Gastrocnemius medialis (tissue), 4 donors: ENCODE data around the gene ORC3. TPM values are rescaled to one million over a fixed set of nuclear protein-coding genes. Genes with fewer than 3 reads are reported as not detected.

Source experiments
- ATAC-seq, 2 donors: fragments of 150-250 bp; one replicate each; pipeline ENCODE4 v1.9.1; 2016
- DNase-seq, 2 donors: peaks; one replicate each; pipeline ENCODE4 v3.0.0-alpha.2; 2019
- H3K27ac ChIP-seq, 4 donors: fragments of 200-600 bp; sonication (generic); 1 replicate in 1 of 4; 2 replicates in 3 of 4; pipeline ENCODE4 v1.5.1; 2016 to 2018; ENCODE audit warnings: mild to moderate bottlenecking in 2 of 4, moderate library complexity in 1 of 4
- H3K27me3 ChIP-seq, 3 donors: fragments of 200-600 bp; sonication (generic) in 2 of 3; 1 replicate in 1 of 3; 2 replicates in 2 of 3; pipeline versions ENCODE4 v1.5.1 to v1.6.0; 2016 to 2019; ENCODE audit warnings: mild to moderate bottlenecking in 1 of 3, moderate library complexity in 1 of 3
- H3K36me3 ChIP-seq, 2 donors: fragments of 200-600 bp; sonication (generic) in 1 of 2; one replicate each; pipeline ENCODE4 v1.5.1; 2017 to 2018
- H3K4me1 ChIP-seq, 2 donors: fragments of 200-600 bp; sonication (generic) in 1 of 2; one replicate each; pipeline ENCODE4 v1.5.1; 2016 to 2017; ENCODE audit warnings: mild to moderate bottlenecking in 2 of 2
- H3K4me3 ChIP-seq, 4 donors: fragments of 200-600 bp; sonication (generic) in 3 of 4; 1 replicate in 1 of 4; 2 replicates in 3 of 4; pipeline ENCODE4 v1.5.1; 2016 to 2019; ENCODE audit warnings: mild to moderate bottlenecking in 2 of 4
- H3K9me3 ChIP-seq, 3 donors: fragments of 200-600 bp; sonication (generic) in 2 of 3; 1 replicate in 1 of 3; 2 replicates in 2 of 3; pipeline ENCODE4 v1.5.1; 2016 to 2019
- CTCF ChIP-seq, 5 experiments: fragments of 450-650 bp in 3 of 5; fragments of 200-600 bp in 2 of 5; sonication (generic) in 2 of 5; IDR thresholded peaks in 4 of 5; conservative IDR thresholded peaks in 1 of 5; 1 replicate in 4 of 5; 2 replicates in 1 of 5; pipeline ENCODE4 v1.5.1; 2016 to 2019; ENCODE audit warnings: antibody characterized with exemption in 5 of 5, mild to moderate bottlenecking in 3 of 5, moderate library complexity in 3 of 5
- POLR2A ChIP-seq, 2 donors: fragments of 450-650 bp; IDR thresholded peaks; one replicate each; pipeline ENCODE4 v1.6.1; 2017; ENCODE audit warnings: antibody characterized with exemption in 2 of 2, mild to moderate bottlenecking in 2 of 2, moderate library complexity in 2 of 2
- in situ Hi-C, 4 donors: fragments of 200-750 bp; cut with MboI; loops; one replicate each; pipeline versions ENCODE4 v1.15.0 to v1.8.0; 2017; ENCODE audit warnings: low sequenced_read_pairs in 4 of 4
- intact Hi-C: fragments of 100-400 bp; cut with DNase I; formaldehyde crosslinking; loops from one replicate; pipeline ENCODE4 v1.15.1; 2023; ENCODE audit warnings: low total_unique reads
- total RNA-seq, 4 donors: library from RNA; depleted of rRNA; stranded (reverse); fragments of >200 nt; gene quantifications; one replicate each; pipeline versions ENCODE4 v1.1.0 to v1.2.3, GENCODE V29; 2016

ORC3 gene
- total RNA-seq, 4 donors from 2014 or later, result 18.6 to 28.5 (median 22.6) TPM

GRCh38 chr6:87697581-87698546 lies 107.9 kb downstream of the ORC3 start:
- no peaks in the 10 kb centered on the region for H3K9me3 ChIP-seq
- no peaks in the 10 kb centered on the region for H3K27me3 ChIP-seq
- in situ Hi-C loops (no loop called here), intact Hi-C loops (no loop called here)
- TF ChIP-seq CTCF (IDR thresholded peaks at IDR 0.05 in 4 of 5, conservative IDR thresholded peaks at IDR 0.05 in 1 of 5) (no peak), POLR2A (IDR thresholded peaks at IDR 0.05) (no peak)
- peaks cover 53 to 58% of the 10 kb centered on the region in 2 donors for H3K4me1 ChIP-seq
- no peaks in the 10 kb centered on the region for H3K36me3 ChIP-seq
- H3K27ac ChIP-seq, result peak overlapping the region; percentile 94 to 99 (median 97)
- DNase-seq (no peak), ATAC-seq (no peak)
- H3K4me3 ChIP-seq, result peak overlapping the region; percentile 86 to 94 (median 94)

- peak overlapping the region; percentile 86 to 94 (median 94) for H3K4me3 ChIP-seq
- DNase-seq, result no peak
- intact Hi-C loops, result no loop called here
- H3K9me3 ChIP-seq, result no peaks in the 10 kb centered on the region
- in situ Hi-C loops, result no loop called here
- H3K4me1 ChIP-seq, result peaks cover 47 to 56% of the 10 kb centered on the region in 2 donors
- TF ChIP-seq POLR2A (IDR thresholded peaks at IDR 0.05), result no peak
- no peak for TF ChIP-seq CTCF (IDR thresholded peaks at IDR 0.05 in 4 of 5, conservative IDR thresholded peaks at IDR 0.05 in 1 of 5)
- peak overlapping the region; percentile 94 to 99 (median 97) for H3K27ac ChIP-seq
- no peaks in the 10 kb centered on the region for H3K27me3 ChIP-seq
- no peaks in the 10 kb centered on the region for H3K36me3 ChIP-seq
- no peak for ATAC-seq
Observed at GRCh38 chr6:87698547-87699006, 108.6 kb downstream of the ORC3 start.

GRCh38 chr6:87699576-87699975 lies 109.6 kb downstream of the ORC3 start:
- intact Hi-C loops (no loop called here), in situ Hi-C loops (no loop called here)
- TF ChIP-seq CTCF (IDR thresholded peaks at IDR 0.05 in 4 of 5, conservative IDR thresholded peaks at IDR 0.05 in 1 of 5) (no peak), POLR2A (IDR thresholded peaks at IDR 0.05) (no peak)
- H3K9me3 ChIP-seq, result no peaks in the 10 kb centered on the region
- H3K4me1 ChIP-seq, result peaks cover 41 to 48% of the 10 kb centered on the region in 2 donors
- ATAC-seq (no peak), DNase-seq (no peak)
- H3K27me3 ChIP-seq, result no peaks in the 10 kb centered on the region
- H3K36me3 ChIP-seq, result no peaks in the 10 kb centered on the region
- H3K27ac ChIP-seq, result peak overlapping the region; percentile 94 to 99 (median 97)
- peak overlapping the region; percentile 86 to 94 (median 94) for H3K4me3 ChIP-seq

GRCh38 chr6:87700397-87701343 lies 110.7 kb downstream of the ORC3 start:
- Histone ChIP-seq H3K4me1 (peaks cover 30 to 37% of the 10 kb centered on the region in 2 donors), H3K9me3 (no peaks in the 10 kb centered on the region), H3K27ac (peak overlapping the region; percentile 94 to 99 (median 97)), H3K27me3 (no peaks in the 10 kb centered on the region), H3K4me3 (peak overlapping the region; percentile 86 to 94 (median 94)), H3K36me3 (no peaks in the 10 kb centered on the region)
- TF ChIP-seq POLR2A (IDR thresholded peaks at IDR 0.05) (peak; percentile 48 to 67), CTCF (IDR thresholded peaks at IDR 0.05 in 4 of 5, conservative IDR thresholded peaks at IDR 0.05 in 1 of 5) (peak in 1 of 5 experiments; percentile 21)
- DNase-seq (peak; percentile 74 to 81), ATAC-seq (peak; percentile 73 to 76)
- in situ Hi-C loops, result no loop called here
- intact Hi-C loops, result loop anchor here (1.0 to 10.0 kb wide), 3 partner anchors 32 to 1382 kb away; partner anchors contain the start of gene PNRC1
